ENCODE results near the gene MTMR2. TPM values are rescaled to one million over a fixed set of nuclear protein-coding genes. Genes with fewer than 3 reads are reported as not detected.

Gene MTMR2
- total RNA-seq, 1 donor from 2014 or later: 45.0 TPM

GRCh38 chr11:95916049-95916448 lies 7.9 kb downstream of the MTMR2 start:
- no peak for TF ChIP-seq CTCF (IDR thresholded peaks at IDR 0.05; ENCODE audit: unreplicated experiment)
- Mint-ChIP-seq H3K4me1 (ENCODE audit: low read depth) (peaks cover 4% of the 10 kb centered on the region), H3K36me3 (ENCODE audit: insufficient read depth) (no peaks in the 10 kb centered on the region), H3K27me3 (no peaks in the 10 kb centered on the region), H3K27ac (no peak overlapping the region), H3K9me3 (ENCODE audit: low read depth) (no peaks in the 10 kb centered on the region), H3K4me3 (ENCODE audit: low read depth) (no peak overlapping the region)
- no peak for DNase-seq (ENCODE audit: low spot score, unreplicated experiment)

GRCh38 chr11:95915051-95915450 lies 8.9 kb downstream of the MTMR2 start:
- Mint-ChIP-seq H3K27me3 (no peaks in the 10 kb centered on the region), H3K36me3 (ENCODE audit: insufficient read depth) (no peaks in the 10 kb centered on the region), H3K27ac (no peak overlapping the region), H3K4me1 (ENCODE audit: low read depth) (peaks cover 4% of the 10 kb centered on the region), H3K9me3 (ENCODE audit: low read depth) (no peaks in the 10 kb centered on the region), H3K4me3 (ENCODE audit: low read depth) (no peak overlapping the region)
- TF ChIP-seq CTCF (IDR thresholded peaks at IDR 0.05; ENCODE audit: unreplicated experiment): no peak
- DNase-seq (ENCODE audit: low spot score, unreplicated experiment): no peak

- Mint-ChIP-seq H3K9me3 (ENCODE audit: low read depth) (no peaks in the 10 kb centered on the region), H3K27me3 (no peaks in the 10 kb centered on the region), H3K36me3 (ENCODE audit: insufficient read depth) (no peaks in the 10 kb centered on the region), H3K4me3 (ENCODE audit: low read depth) (no peak overlapping the region), H3K27ac (peak overlapping the region; percentile 18), H3K4me1 (ENCODE audit: low read depth) (peaks cover 3% of the 10 kb centered on the region)
- no peak for TF ChIP-seq CTCF (IDR thresholded peaks at IDR 0.05; ENCODE audit: unreplicated experiment)
- no peak for DNase-seq (ENCODE audit: low spot score, unreplicated experiment)
Observed at GRCh38 chr11:95913830-95914615, 9.9 kb downstream of the MTMR2 start.

GRCh38 chr11:95912902-95913560 lies 10.9 kb downstream of the MTMR2 start:
- peaks cover 3% of the 10 kb centered on the region for H3K4me1 Mint-ChIP-seq (ENCODE audit: low read depth)
- H3K9me3 Mint-ChIP-seq (ENCODE audit: low read depth): no peaks in the 10 kb centered on the region
- H3K36me3 Mint-ChIP-seq (ENCODE audit: insufficient read depth): peaks cover 2% of the 10 kb centered on the region
- no peak for DNase-seq (ENCODE audit: low spot score, unreplicated experiment)
- H3K4me3 Mint-ChIP-seq (ENCODE audit: low read depth): no peak overlapping the region
- TF ChIP-seq CTCF (IDR thresholded peaks at IDR 0.05; ENCODE audit: unreplicated experiment): no peak
- H3K27ac Mint-ChIP-seq: no peak overlapping the region
- no peaks in the 10 kb centered on the region for H3K27me3 Mint-ChIP-seq

GRCh38 chr11:95911369-95911759 lies 12.5 kb downstream of the MTMR2 start:
- peaks cover 3% of the 10 kb centered on the region for H3K4me1 Mint-ChIP-seq (ENCODE audit: low read depth)
- H3K4me3 Mint-ChIP-seq (ENCODE audit: low read depth): no peak overlapping the region
- no peaks in the 10 kb centered on the region for H3K27me3 Mint-ChIP-seq
- TF ChIP-seq CTCF (IDR thresholded peaks at IDR 0.05; ENCODE audit: unreplicated experiment): no peak
- H3K36me3 Mint-ChIP-seq (ENCODE audit: insufficient read depth): peaks cover 6% of the 10 kb centered on the region
- no peak for DNase-seq (ENCODE audit: low spot score, unreplicated experiment)
- H3K9me3 Mint-ChIP-seq (ENCODE audit: low read depth): peaks cover 5% of the 10 kb centered on the region
- H3K27ac Mint-ChIP-seq: no peak overlapping the region
